Pancreas (tissue), 10 donors: ENCODE results near the gene PARD3B. TPM values are rescaled to one million over a fixed set of nuclear protein-coding genes. Genes with fewer than 3 reads are reported as not detected.

Experiments
- ATAC-seq, 4 donors: fragments of 200-7000 bp; cut with Tn5 transposase; one replicate each; pipeline versions ENCODE4 v1.8.0 to v1.9.1; 2020; ENCODE audit warnings: mild to moderate bottlenecking in 4 of 4, moderate library complexity in 4 of 4
- DNase-seq, 6 donors: peaks; one replicate each; pipeline ENCODE4 v3.0.0-alpha.2; 2020
- FAIRE-seq: peaks from 2 replicates; lab custom pipeline; 2012; peaks lifted over from hg19 to GRCh38; lab: Jason Lieb, UNC
- H3K27ac ChIP-seq, 4 donors: fragments of 200-600 bp; sonication (generic); 1 replicate in 3 of 4; 2 replicates in 1 of 4; pipeline versions ENCODE4 v1.5.0 to v1.8.0; 2020
- H3K27me3 ChIP-seq, 4 donors: fragments of 200-600 bp; one replicate each; pipeline ENCODE4 v1.8.0; 2021
- H3K36me3 ChIP-seq, 3 donors: fragments of 200-600 bp; sonication (generic) in 1 of 3; one replicate each; pipeline versions ENCODE4 v1.5.0 to v1.8.0; 2020 to 2021
- H3K4me1 ChIP-seq, 3 donors: fragments of 200-600 bp; one replicate each; pipeline ENCODE4 v1.8.0; 2021
- H3K4me3 ChIP-seq, 4 donors: fragments of 200-600 bp; sonication (generic) in 2 of 4; one replicate each; pipeline versions ENCODE4 v1.5.0 to v1.8.0; 2020 to 2021
- H3K9me3 ChIP-seq, 4 donors: fragments of 200-600 bp; one replicate each; pipeline ENCODE4 v1.8.0; 2021
- CTCF ChIP-seq, 4 donors: fragments of 200-600 bp; sonication (generic) in 3 of 4; IDR thresholded peaks; one replicate each; pipeline versions ENCODE4 v1.5.0 to v1.8.0; 2021; ENCODE audit warnings: antibody characterized with exemption in 4 of 4
- WGBS, 2 donors: extraction: QIAGEN DNeasy Blood & Tissue Kit; methylation state at CpG; one replicate each; pipeline ENCODE4 v1.1.7; 2013; 5-methylcytosine and 5-hydroxymethylcytosine counted together
- intact Hi-C, 3 donors: fragments of 100-400 bp; cut with DNase I; formaldehyde crosslinking; loops; one replicate each; pipeline versions ENCODE4 v1.11.1 to v1.14.2; 2022
- polyA plus RNA-seq, 2 donors: library from polyadenylated mRNA; stranded (reverse); fragments of 200-250 nt; gene quantifications; one replicate each; pipeline ENCODE4 v1.2.3, GENCODE V29; 2013
- total RNA-seq, 6 donors: library from RNA; stranded (reverse); fragmentation: NEBNext Ultra II Directional in 4 of 6; extraction: Animal tissue kit (Norgen Biotek cat#: 25700) in 4 of 6; gene quantifications; one replicate each; pipeline versions ENCODE4 v1.2.1 to v1.2.4, GENCODE V29; 2021 to 2023
- donor health status: healthy with polysubstance abuse.
- donor health status: DM: no; HTN: no; CAD: no; lungs with moderate emphysema.
- donor health status: DM: no; HTN: no; CAD: no.
- donor health status: control.
- donor health status: control.
- donor health status: Bipolar disorder and iron deficiency.
- donor health status: DM: yes; HTN: yes; CAD: no.
- donor health status: DM: no; HTN: no; CAD: no.
- donor health status: DM: no; HTN: no; CAD: no.
- donor health status: DM: yes; HTN: yes; CAD: no.

The PARD3B gene
- total and polyA plus RNA-seq, 8 donors, result 2.8 to 21.5 (median 12.7) TPM

DNA sequence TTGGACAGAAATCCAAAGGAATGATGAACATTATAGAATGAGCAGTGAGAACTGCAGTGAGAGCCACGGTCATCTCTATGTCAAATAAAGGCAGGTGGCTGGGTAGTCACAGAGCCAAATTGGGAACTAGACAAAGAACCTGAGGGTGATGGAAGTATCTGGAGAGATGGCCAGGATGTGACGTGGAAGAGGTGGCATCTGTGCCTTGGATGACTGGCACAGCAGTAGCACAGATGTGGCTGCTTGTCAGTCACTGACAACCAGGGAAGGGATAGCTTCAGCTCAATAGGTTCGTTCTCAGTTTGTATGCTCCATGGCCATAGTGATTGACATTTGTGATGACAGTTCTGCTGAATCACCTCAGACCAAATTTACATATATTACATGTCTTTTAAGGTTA is 172.3 kb downstream of the PARD3B start:
- no peak for ATAC-seq
- 96 to 100% methylated on average over 3 of the region's 3 CpGs for WGBS, 2 donors
- DNase-seq, result no peak
- Histone ChIP-seq H3K27ac (no peak overlapping the region), H3K4me3 (no peak overlapping the region), H3K27me3 (no peaks in the 10 kb centered on the region), H3K9me3 (no peaks in the 10 kb centered on the region), H3K4me1 (no peaks in the 10 kb centered on the region), H3K36me3 (no peaks in the 10 kb centered on the region)
- FAIRE-seq, result no peak
- TF ChIP-seq CTCF (IDR thresholded peaks at IDR 0.05), result no peak
- intact Hi-C loops, result no loop called here

- no peak for DNase-seq
Measured at GRCh38 chr2:204718607-204719006, 173.3 kb downstream of the PARD3B start.

DNA sequence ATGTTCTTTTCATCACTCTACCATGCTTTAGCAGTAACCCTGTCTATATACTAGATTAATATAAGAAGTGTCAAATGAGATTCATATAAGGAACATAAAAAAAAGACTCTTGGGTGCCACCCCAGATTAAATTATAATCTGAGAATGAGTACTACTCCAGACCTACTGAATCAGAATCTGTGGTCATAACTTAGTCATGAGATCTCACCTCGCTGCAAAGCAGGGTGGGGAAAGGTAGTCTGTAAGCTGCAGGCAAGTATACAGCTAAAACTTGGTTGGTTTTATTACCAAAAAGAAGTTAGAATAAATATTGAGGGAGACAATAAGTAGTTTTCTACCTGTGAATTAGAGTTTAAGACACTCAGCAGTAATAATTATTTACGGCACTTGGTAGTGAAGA is 175.6 kb downstream of the PARD3B start:
- Histone ChIP-seq H3K9me3 (no peaks in the 10 kb centered on the region), H3K27ac (no peak overlapping the region), H3K4me3 (no peak overlapping the region), H3K36me3 (no peaks in the 10 kb centered on the region), H3K4me1 (no peaks in the 10 kb centered on the region), H3K27me3 (no peaks in the 10 kb centered on the region)
- WGBS, 2 donors, result 95 to 98% methylated on average over 2 of the region's 2 CpGs
- DNase-seq (no peak), FAIRE-seq (no peak), ATAC-seq (no peak)
- no peak for TF ChIP-seq CTCF (IDR thresholded peaks at IDR 0.05)
- intact Hi-C loops, result no loop called here

More at GRCh38 chr2:204718607-204719006, 173.3 kb downstream of the PARD3B start:
- Histone ChIP-seq H3K27ac (no peak overlapping the region), H3K4me3 (no peak overlapping the region), H3K27me3 (no peaks in the 10 kb centered on the region), H3K36me3 (no peaks in the 10 kb centered on the region), H3K4me1 (no peaks in the 10 kb centered on the region), H3K9me3 (no peaks in the 10 kb centered on the region)
- intact Hi-C loops, result no loop called here
- FAIRE-seq (no peak), ATAC-seq (no peak)
- 76 to 78% methylated on average over 3 of the region's 3 CpGs for WGBS, 2 donors
- no peak for TF ChIP-seq CTCF (IDR thresholded peaks at IDR 0.05)

GRCh38 chr2:204722207-204722606 is 176.9 kb downstream of the PARD3B start:
- no peaks in the 10 kb centered on the region for H3K27me3 ChIP-seq
- no peak for DNase-seq
- ATAC-seq, result no peak
- H3K27ac ChIP-seq, result no peak overlapping the region
- intact Hi-C loops, result no loop called here
- no peak for FAIRE-seq
- TF ChIP-seq CTCF (IDR thresholded peaks at IDR 0.05), result no peak
- H3K4me1 ChIP-seq, result no peaks in the 10 kb centered on the region
- no peak overlapping the region for H3K4me3 ChIP-seq
- no peaks in the 10 kb centered on the region for H3K36me3 ChIP-seq
- no peaks in the 10 kb centered on the region for H3K9me3 ChIP-seq
- WGBS, 2 donors, result 97% methylated on average over 3 of the region's 3 CpGs

GRCh38 chr2:204722691-204723090 is 177.4 kb downstream of the PARD3B start:
- H3K9me3 ChIP-seq, result no peaks in the 10 kb centered on the region
- DNase-seq, result no peak
- WGBS, 2 donors, result 91 to 95% methylated on average over 2 of the region's 2 CpGs
- H3K27me3 ChIP-seq, result no peaks in the 10 kb centered on the region
- H3K27ac ChIP-seq, result no peak overlapping the region
- intact Hi-C loops, result no loop called here
- no peaks in the 10 kb centered on the region for H3K36me3 ChIP-seq
- H3K4me1 ChIP-seq, result no peaks in the 10 kb centered on the region
- H3K4me3 ChIP-seq, result no peak overlapping the region
- no peak for FAIRE-seq
- ATAC-seq, result no peak
- no peak for TF ChIP-seq CTCF (IDR thresholded peaks at IDR 0.05)
